Embryonic facial prominence (tissue), 1 donor: Measurements from ENCODE around the gene FIBP.

Experiments used
- DNase-seq: peaks from one replicate; pipeline ENCODE4 v3.0.0-alpha.2; 2016; ENCODE audit errors: extremely low spot score

The FIBP gene

GRCh38 chr11:65870706-65871681 lies 17.3 kb downstream of the FIBP start:
- no peak for DNase-seq

DNA sequence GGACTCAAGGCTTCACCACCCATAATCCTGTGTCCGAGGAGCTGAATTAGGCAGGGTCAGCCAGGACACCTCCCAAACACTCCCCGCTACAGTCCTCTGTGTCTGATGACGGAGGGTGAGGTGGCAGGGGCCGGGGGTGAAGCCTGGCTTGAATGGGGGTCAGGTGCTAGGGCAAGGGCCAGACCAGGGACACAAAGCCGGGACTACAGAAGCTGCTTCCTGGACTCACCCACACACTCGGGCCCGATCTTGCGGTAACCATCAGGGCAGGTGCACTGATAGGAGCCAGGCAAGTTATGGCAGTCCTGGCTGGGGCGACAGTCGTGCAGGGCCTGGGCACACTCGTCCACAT lies 18.0 kb downstream of the FIBP start:
- DNase-seq, result no peak

DNA sequence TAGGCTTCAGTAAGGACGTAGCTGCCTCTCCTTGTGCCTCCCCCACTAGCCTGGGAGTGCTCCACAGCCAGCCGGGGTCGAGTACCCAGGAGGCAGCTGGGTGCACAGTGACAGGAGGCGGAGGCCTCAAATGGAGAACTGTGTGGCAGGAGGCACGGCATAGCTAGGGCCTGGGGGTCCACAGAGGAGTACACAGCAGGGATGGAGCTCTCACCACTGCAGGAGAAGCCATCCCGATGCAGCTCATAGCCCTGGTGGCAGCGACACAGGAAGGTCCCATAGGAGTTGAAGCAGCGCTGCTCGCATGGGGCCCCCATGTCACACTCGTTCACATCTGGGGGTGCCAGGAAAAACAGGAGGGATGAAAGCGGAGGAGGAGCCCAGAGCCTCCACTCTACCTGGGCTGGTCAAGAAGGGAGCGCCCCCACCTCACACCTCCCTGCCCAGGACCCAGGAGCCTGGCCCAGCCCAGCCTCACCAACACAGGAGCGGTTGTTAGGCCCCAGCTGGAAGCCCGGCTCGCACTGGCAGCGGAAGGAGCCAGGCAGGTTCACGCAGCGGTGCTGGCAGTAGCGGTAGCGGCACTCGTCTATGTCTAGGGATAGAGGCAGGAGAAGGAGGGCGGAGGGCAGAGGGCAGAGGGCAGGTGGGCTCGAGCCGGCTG lies 18.5 kb downstream of the FIBP start:
- DNase-seq, result no peak

DNA sequence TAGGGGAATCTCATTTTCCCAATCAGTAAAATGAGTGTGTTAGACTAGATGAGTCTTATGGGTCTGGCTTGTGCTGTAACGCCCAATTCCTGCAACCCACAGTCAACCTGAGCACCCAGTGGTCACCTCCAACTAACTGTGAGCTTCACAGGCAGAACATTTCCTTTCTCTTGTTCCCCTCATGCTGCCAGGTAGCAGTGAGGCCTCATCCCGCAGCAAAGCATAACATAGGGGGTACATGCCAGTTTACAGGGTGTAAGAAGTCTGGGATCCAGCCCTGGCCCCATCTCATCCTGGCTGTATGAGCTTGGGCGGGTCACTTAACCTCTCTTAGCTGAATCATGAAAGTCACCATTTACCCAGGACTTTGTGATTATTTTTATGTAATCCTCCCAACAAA lies 19.4 kb downstream of the FIBP start:
- no peak for DNase-seq

- no peak for DNase-seq
Observed at GRCh38 chr11:65868076-65868667, 20.1 kb downstream of the FIBP start.

- DNase-seq, result no peak
Observed at GRCh38 chr11:65867284-65868071, 20.8 kb downstream of the FIBP start.

- no peak for DNase-seq
Observed at GRCh38 chr11:65866509-65867283, 21.6 kb downstream of the FIBP start.

DNA sequence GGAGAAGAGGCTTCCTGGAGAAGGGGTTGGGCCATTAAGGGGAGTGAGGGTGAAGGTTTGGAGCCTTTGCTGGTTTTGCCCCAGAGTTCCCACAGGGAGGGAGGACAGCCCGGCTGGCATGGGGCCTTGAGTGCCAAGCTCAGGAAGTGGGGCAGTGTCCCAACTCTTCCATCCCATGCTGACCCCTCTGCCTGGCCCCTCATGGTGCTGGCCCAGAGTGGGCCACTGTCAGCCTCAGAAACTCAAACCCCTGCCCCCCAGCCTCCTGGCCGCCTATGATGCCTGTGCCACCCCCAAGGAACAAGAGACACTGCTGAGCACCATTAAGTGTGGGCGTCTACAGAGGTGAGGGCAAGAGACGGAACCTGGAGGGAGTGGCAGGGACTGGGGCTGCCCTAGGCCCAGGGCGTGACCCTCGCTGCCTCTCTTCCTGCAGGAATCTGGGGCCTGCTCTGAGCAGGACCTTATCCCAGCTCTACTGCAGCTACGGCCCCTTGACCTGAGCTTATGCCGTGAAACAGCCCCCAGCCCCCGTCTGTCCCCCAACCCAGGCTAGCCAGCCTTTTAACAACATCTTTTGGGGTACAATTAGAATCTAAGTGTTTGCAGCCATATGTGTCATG lies 22.6 kb downstream of the FIBP start:
- no peak for DNase-seq

GRCh38 chr11:65864706-65865471 lies 23.4 kb downstream of the FIBP start:
- no peak for DNase-seq

DNA sequence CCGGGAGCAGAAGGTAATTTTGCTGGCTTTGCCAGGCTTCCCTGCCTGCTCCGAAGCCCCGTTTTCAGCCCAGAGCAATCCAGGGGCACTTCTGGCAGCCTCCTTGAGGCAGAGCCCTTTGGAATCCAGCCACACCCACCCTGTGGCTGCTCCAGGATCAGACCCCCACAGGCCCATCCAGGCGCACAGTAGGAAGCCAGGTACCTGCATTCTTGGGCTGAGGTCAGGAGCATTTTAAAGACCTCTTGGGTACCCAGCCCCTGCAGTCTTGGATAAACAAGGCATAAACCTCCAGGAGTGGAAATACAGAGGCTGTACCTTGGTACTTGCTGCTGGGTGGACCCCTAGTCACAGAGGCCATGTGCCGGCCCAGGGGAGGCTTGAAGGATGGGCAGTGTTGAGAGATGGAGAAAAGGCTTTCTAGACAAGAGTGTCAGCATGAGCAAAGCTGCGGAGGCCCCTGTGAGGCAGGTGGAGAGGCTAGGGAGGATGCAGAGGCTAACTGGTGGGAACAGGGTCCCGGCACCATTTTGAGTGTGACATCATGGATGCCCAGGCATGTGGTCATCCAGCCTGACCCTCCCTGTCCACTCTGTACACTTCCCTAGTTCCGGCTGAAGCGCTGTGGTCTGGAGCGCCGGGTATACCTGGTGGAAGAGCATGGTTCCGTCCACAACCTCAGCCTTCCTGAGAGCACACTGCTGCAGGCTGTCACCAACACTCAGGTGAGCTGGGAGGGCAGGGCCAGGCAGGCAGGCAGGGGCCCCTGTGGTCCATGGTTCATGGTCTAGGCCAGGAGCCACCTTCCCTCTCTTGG lies 24.2 kb downstream of the FIBP start:
- no peak for DNase-seq

DNA sequence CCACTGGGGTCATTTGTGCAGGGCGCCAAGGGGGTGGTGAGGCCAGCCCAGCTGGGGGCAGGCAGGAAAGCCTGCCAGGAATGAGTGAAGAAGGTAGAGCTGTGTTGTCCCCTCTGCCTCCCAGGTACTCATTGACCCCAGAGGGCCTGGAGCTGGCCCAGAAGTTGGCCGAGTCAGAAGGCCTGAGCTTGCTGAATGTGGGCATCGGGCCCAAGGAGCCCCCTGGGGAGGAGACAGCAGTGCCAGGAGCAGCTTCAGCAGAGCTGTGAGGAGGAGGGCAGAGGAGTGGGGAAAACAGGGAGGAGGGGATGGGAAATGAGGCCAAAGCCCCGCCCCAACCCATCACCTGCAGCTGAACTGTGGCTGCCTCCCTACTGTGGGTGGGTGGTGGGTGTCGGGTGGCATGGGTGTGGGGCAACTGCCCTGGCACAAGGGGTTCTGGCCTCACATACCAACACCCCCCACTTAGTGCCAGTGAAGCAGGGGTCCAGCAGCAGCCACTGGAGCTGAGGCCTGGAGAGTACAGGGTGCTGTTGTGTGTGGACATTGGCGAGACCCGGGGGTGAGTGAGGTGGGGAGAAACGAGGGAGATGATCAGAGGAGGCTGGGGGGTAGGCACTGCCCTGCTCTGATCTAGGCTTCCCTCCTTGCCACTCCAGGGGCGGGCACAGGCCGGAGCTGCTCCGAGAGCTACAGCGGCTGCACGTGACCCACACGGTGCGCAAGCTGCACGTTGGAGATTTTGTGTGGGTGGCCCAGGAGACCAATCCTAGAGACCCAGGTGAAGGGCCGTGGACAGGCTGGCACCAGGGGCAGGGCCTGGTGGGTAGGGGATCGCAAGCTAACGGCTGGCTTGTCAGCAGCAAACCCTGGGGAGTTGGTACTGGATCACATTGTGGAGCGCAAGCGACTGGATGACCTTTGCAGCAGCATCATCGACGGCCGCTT lies 25.1 kb downstream of the FIBP start:
- no peak for DNase-seq

GRCh38 chr11:65862191-65862735 lies 26.0 kb downstream of the FIBP start:
- DNase-seq, result no peak

DNA sequence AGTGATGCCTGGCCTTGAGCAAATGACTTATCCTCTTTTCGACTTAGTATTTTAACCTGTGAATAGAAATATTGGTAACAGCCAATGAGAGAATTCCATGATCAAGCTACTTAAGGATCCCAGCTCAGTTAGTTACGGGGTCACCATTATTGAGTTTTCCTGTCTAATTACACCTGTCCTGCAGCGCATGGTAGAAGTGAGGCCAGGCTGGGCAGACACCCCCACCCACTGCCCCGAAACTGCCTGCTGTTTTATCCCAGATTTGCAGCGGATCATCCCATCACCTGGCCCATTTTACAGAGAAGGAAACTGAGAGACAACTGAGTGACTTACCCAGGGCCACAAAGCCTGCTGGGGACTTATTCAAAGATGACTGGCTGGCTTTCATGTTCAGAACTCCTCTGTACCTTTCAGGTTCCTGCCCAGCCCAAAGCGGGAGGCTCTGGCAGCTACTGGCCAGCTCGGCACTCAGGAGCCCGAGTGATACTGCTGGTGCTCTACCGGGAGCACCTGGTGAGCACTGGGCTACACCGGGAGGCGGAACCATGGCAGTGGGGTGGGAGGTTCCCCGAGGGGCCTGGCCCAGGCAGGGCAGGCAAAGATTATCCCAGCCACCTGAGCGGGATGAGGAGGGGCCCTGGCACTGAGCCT lies 26.6 kb downstream of the FIBP start:
- DNase-seq, result no peak

DNA sequence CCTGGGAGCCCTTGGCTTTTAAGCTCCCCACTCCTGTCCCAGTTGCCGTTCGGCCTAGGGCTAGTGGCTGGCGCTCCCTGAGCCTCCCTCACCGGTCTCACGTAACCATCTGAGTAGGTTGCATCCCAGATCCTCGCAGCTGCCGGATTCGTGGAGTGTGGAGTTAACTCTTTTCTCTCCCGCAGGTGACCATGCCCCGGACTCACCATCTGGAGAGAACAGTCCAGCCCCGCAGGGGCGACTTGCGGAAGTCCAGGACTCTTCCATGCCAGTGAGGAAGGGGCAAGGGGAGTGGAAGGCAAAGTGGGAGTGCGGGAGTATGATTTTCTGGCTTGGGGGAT lies 27.1 kb downstream of the FIBP start:
- peak; percentile 8 for DNase-seq

DNA sequence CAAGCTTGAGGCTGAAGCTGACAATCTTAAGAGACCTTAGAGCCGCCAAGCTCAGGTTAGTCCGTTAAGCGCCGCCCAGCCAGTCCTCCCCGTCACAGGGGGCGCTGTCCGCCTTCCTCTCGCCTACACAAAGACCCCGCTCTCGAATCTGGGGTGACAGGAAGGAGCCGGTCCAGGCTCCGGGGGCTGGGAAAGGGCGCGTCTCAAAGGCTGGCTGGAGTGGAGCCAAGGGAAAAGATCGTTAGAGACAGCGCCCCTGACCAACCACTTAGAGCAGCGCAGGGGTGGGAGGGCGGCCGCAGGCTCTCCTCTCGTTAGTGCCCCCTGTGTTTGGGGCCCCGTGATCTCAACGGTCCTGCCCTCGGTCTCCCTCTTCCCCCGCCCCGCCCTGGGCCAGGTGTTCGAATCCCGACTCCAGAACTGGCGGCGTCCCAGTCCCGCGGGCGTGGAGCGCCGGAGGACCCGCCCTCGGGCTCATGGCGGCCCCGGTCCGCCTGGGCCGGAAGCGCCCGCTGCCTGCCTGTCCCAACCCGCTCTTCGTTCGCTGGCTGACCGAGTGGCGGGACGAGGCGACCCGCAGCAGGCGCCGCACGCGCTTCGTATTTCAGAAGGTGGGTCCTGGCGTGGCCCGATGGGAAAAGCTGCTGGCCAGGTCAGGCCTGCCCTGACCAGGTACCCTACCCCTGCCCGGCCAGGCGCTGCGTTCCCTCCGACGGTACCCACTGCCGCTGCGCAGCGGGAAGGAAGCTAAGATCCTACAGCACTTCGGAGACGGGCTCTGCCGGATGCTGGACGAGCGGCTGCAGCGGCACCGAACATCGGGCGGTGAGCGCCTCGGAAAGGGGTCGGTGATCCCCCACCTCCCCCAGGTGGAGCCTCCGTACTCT lies 27.8 kb downstream of the FIBP start, which contains the start of gene MUS81:
MUS81 (plus strand) TSS at position 156 of the 887 bp plus-strand sequence; CDS start at position 477, 321 bp downstream.
- peak; percentile 93 for DNase-seq

DNA sequence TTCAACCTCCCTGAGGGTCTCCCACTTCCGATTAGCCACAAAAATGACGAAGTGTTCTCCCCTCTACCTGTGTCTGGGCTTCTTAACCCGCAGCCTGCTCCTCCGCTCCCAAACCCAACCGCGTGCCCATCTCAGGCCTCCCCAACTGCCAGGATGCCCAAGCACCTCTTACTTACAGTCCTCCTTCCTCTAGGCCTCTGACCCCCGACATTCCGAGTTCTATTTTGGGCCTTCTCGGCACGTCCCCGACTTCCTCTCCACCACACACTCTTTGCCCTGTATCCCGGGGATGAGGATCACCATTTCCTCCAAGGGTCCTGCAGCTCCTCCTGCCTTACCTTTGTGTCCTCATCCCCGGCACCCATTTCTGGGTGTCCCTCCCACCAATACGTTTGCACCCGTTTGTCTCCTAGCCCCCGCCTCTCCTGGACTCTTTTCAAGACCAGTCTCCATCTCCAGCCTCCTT lies 28.4 kb downstream of the FIBP start:
- DNase-seq, result no peak
